GM23338 (cell line): ENCODE data around the gene ABHD14A. TPM values are rescaled to one million over a fixed set of nuclear protein-coding genes. Genes with fewer than 3 reads are reported as not detected.

Experiments used
- ATAC-seq: fragments of 200-7000 bp; cut with Tn5 transposase; 3 replicates; pipeline ENCODE4 v1.9.1; 2020
- DNase-seq: peaks from one replicate; pipeline ENCODE4 v3.0.0-alpha.2; 2015; ENCODE audit warnings: low spot score
- H2AFZ ChIP-seq: fragments of 200-600 bp; sonication (generic); 2 replicates; pipeline ENCODE4 v1.8.0; 2016; ENCODE audit warnings: antibody characterized with exemption, mild to moderate bottlenecking, moderate library complexity
- H3F3A ChIP-seq: fragments of 200-600 bp; sonication (generic); replicated peaks from 2 replicates; pipeline ENCODE4 v1.8.0; 2017; ENCODE audit warnings: antibody characterized with exemption, mixed run types, low read depth
- H3K27ac ChIP-seq: fragments of 200-600 bp; sonication (generic); 2 replicates; pipeline ENCODE4 v1.6.1; 2016; ENCODE audit warnings: low read depth
- H3K27me3 ChIP-seq: fragments of 200-600 bp; sonication (generic); 2 replicates; pipeline ENCODE4 v1.8.0; 2016; ENCODE audit warnings: mild to moderate bottlenecking, mixed run types, moderate library complexity; ENCODE audit not compliant: insufficient read depth
- H3K36me3 ChIP-seq: fragments of 200-600 bp; sonication (generic); 2 replicates; pipeline ENCODE4 v1.8.0; 2016; ENCODE audit warnings: mild to moderate bottlenecking; ENCODE audit not compliant: insufficient read depth
- H3K4me1 ChIP-seq: fragments of 200-600 bp; sonication (generic); 2 replicates; pipeline ENCODE4 v1.8.0; 2016; ENCODE audit warnings: mild to moderate bottlenecking, moderate library complexity; ENCODE audit not compliant: insufficient read depth
- H3K4me2 ChIP-seq: fragments of 200-600 bp; sonication (generic); 2 replicates; pipeline ENCODE4 v1.7.1; 2017; ENCODE audit warnings: mixed run types
- H3K4me3 ChIP-seq: fragments of 200-600 bp; sonication (generic); 2 replicates; pipeline ENCODE4 v1.6.1; 2016; ENCODE audit warnings: mixed run types
- H3K79me2 ChIP-seq: fragments of 200-600 bp; sonication (generic); replicated peaks from 2 replicates; pipeline ENCODE4 v1.8.0; 2017; ENCODE audit warnings: mild to moderate bottlenecking; ENCODE audit not compliant: insufficient read depth
- H3K9me2 ChIP-seq: fragments of 200-600 bp; sonication (generic); 2 replicates; pipeline ENCODE4 v1.8.0; 2017; ENCODE audit not compliant: insufficient read depth
- H4K20me1 ChIP-seq: fragments of 200-600 bp; sonication (generic); replicated peaks from 2 replicates; pipeline ENCODE4 v1.8.0; 2017; ENCODE audit warnings: mild to moderate bottlenecking; ENCODE audit not compliant: insufficient read depth
- H3K27ac Mint-ChIP-seq: 2 replicates; pipeline ENCODE4 v1.8.0; 2020; ENCODE audit warnings: inconsistent platforms, mild to moderate bottlenecking, moderate library complexity, mixed read lengths
- H3K27me3 Mint-ChIP-seq: 3 replicates; pipeline ENCODE4 v1.8.0; 2022; ENCODE audit warnings: low read depth, mild to moderate bottlenecking, moderate library complexity, mixed read lengths, inconsistent platforms; ENCODE audit not compliant: insufficient read depth, poor library complexity
- H3K36me3 Mint-ChIP-seq: 3 replicates; pipeline ENCODE4 v1.8.0; 2021; ENCODE audit warnings: low read depth, mild to moderate bottlenecking, inconsistent platforms, moderate library complexity, mixed read lengths
- H3K4me1 Mint-ChIP-seq: 3 replicates; pipeline ENCODE4 v1.8.0; 2020; ENCODE audit warnings: mild to moderate bottlenecking, inconsistent platforms, mixed read lengths
- H3K4me3 Mint-ChIP-seq: 3 replicates; pipeline ENCODE4 v1.8.0; 2021; ENCODE audit warnings: moderate library complexity, mild to moderate bottlenecking, inconsistent platforms, mixed read lengths
- H3K9me3 Mint-ChIP-seq: 3 replicates; pipeline ENCODE4 v1.8.0; 2020; ENCODE audit warnings: moderate library complexity, mild to moderate bottlenecking, inconsistent platforms, mixed read lengths
- CREB1 ChIP-seq: fragments of 250-450 bp; sonication (Bioruptor Pico); IDR thresholded peaks from 2 replicates; pipeline ENCODE4 v1.5.0; 2020; ENCODE audit warnings: low read depth, mild to moderate bottlenecking, moderate library complexity
- EZH2 ChIP-seq: fragments of 200-600 bp; sonication (generic); IDR thresholded peaks from one replicate; pipeline ENCODE4 v1.8.0; 2017; ENCODE audit warnings: antibody characterized with exemption, mild to moderate bottlenecking, low read depth; ENCODE audit not compliant: unreplicated experiment
- EZH2phosphoT487 ChIP-seq: fragments of 200-600 bp; sonication (generic); IDR thresholded peaks from one replicate; pipeline ENCODE4 v1.8.1; 2018; ENCODE audit warnings: antibody characterized with exemption; ENCODE audit not compliant: unreplicated experiment
- JUNB ChIP-seq: IDR thresholded peaks from one replicate; pipeline ENCODE4 v1.6.1; 2016; ENCODE audit warnings: antibody characterized with exemption; ENCODE audit not compliant: unreplicated experiment
- NANOG ChIP-seq: IDR thresholded peaks from 2 replicates; pipeline ENCODE4 v1.6.1; 2016; ENCODE audit warnings: antibody characterized with exemption, borderline replicate concordance
- POLR2AphosphoS5 ChIP-seq: IDR thresholded peaks from 2 replicates; pipeline ENCODE4 v1.6.1; 2016; ENCODE audit warnings: antibody characterized with exemption, low read depth
- STAT1 ChIP-seq: IDR thresholded peaks from one replicate; pipeline ENCODE4 v1.6.1; 2016; ENCODE audit warnings: antibody characterized with exemption; ENCODE audit not compliant: unreplicated experiment
- ZNF114 ChIP-seq: fragments of 250-450 bp; sonication (Bioruptor Pico); IDR thresholded peaks from 2 replicates; pipeline ENCODE4 v1.5.0; 2020; ENCODE audit warnings: mild to moderate bottlenecking, moderate library complexity
- ZNF331 ChIP-seq: fragments of 250-450 bp; sonication (Bioruptor Pico); IDR thresholded peaks from 2 replicates; pipeline ENCODE4 v1.5.0; 2020; ENCODE audit warnings: low read depth, mild to moderate bottlenecking, moderate library complexity
- polyA plus RNA-seq: library from polyadenylated mRNA; unstranded; fragments of >200 nt; fragmentation: Nextera tagmentation; extraction: Ambion mirVana; gene quantifications from 2 replicates; pipeline ENCODE4 v1.2.1, GENCODE V29; 2016
- total RNA-seq: library from RNA; depleted of rRNA; stranded (reverse); fragments of >200 nt; shearing (Covaris generic); gene quantifications from 2 replicates; pipeline ENCODE4 v1.2.3, GENCODE V29; 2014
- TF ChIP-seq, protein P1 (sequence below): IDR thresholded peaks from one replicate; pipeline ENCODE4 v1.6.1; 2018; ENCODE audit warnings: antibody characterized with exemption; ENCODE audit not compliant: unreplicated experiment
- TF ChIP-seq, protein P2 (sequence below), 2 experiments: fragments of 200-600 bp in 1 of 2; sonication (generic) in 1 of 2; conservative IDR thresholded peaks; 2 replicates each; pipeline versions ENCODE4 v1.5.1 to v1.6.1; 2016 to 2017; ENCODE audit warnings: antibody characterized with exemption in 2 of 2, low read depth in 2 of 2, mild to moderate bottlenecking in 2 of 2, moderate library complexity in 1 of 2
- TF ChIP-seq, protein P3 (sequence below): fragments of 250-450 bp; sonication (Bioruptor Pico); IDR thresholded peaks from 2 replicates; pipeline ENCODE4 v1.5.0; 2020; ENCODE audit warnings: mild to moderate bottlenecking, moderate library complexity

Gene ABHD14A
- total and polyA plus RNA-seq, 2 experiments from 2014 or later: 7.8 to 12.7 TPM

DNA sequence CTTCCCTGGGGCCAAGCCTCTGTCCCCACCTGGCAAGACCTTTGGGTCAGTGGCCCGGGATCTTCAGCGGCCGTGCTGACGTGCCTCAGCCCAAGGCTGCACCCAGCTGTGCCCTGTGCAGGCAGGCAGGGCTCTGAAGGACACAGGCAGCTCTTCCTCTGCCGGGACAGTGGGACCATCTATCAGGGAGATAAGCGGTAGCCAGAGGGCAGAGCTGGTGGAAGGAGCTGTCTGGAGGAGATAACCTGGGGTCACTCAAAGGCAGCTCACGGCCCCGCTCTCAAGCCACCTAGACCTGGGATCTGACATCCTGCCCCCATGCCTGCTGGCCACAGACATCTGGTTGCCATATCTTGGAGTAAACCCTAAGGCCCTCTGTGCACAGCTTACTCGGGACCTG lies 54.2 kb downstream of the ABHD14A start:
- no peak for TF ChIP-seq POLR2AphosphoS5
- no peak overlapping the region for H3K27ac Mint-ChIP-seq
- H3K9me3 Mint-ChIP-seq: no peaks in the 10 kb centered on the region
- H3K27ac ChIP-seq: no peak overlapping the region
- H2AFZ ChIP-seq: no peak overlapping the region
- H3K4me1 Mint-ChIP-seq: peaks cover 4% of the 10 kb centered on the region
- no peak for ATAC-seq
- H3K4me1 ChIP-seq: no peaks in the 10 kb centered on the region
- H3K27me3 ChIP-seq: no peaks in the 10 kb centered on the region
- H3K9me2 ChIP-seq: no peaks in the 10 kb centered on the region
- H3F3A ChIP-seq: no peaks in the 10 kb centered on the region
- no peaks in the 10 kb centered on the region for H3K36me3 Mint-ChIP-seq
- no peaks in the 10 kb centered on the region for H3K36me3 ChIP-seq
- H4K20me1 ChIP-seq: no peaks in the 10 kb centered on the region
- peaks cover 11% of the 10 kb centered on the region for H3K27me3 Mint-ChIP-seq
- no peak overlapping the region for H3K4me3 ChIP-seq
- H3K79me2 ChIP-seq: no peaks in the 10 kb centered on the region
- no peak overlapping the region for H3K4me2 ChIP-seq
- no peak overlapping the region for H3K4me3 Mint-ChIP-seq
- DNase-seq: no peak

DNA sequence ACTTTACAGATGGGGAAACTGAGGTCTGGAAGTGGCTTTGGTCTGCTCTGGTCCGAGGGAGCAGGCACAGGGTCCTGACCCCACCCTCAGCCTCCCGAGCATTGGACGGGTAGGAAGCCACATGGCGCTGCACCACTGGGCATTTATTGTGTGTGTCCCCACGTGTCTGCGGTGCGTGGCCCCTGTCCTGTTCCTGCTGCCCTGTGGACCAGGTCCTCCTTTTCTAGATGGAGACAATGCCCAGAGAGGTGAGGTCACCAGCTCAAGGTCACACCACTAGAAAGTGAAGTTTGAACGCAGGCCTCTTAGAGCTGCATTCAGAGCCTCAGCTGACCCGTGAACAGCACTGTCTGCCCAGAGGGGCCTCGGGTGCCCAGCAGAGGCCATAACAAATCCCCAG lies 54.7 kb downstream of the ABHD14A start:
- no peaks in the 10 kb centered on the region for H3F3A ChIP-seq
- H3K9me2 ChIP-seq: no peaks in the 10 kb centered on the region
- no peaks in the 10 kb centered on the region for H3K36me3 ChIP-seq
- H3K27ac ChIP-seq: no peak overlapping the region
- Mint-ChIP-seq H3K9me3 (no peaks in the 10 kb centered on the region), H3K36me3 (no peaks in the 10 kb centered on the region), H3K4me3 (no peak overlapping the region), H3K4me1 (peaks cover 4% of the 10 kb centered on the region), H3K27ac (no peak overlapping the region), H3K27me3 (peaks cover 11% of the 10 kb centered on the region)
- no peaks in the 10 kb centered on the region for H4K20me1 ChIP-seq
- H3K4me2 ChIP-seq: no peak overlapping the region
- no peak for DNase-seq
- no peak for ATAC-seq
- no peaks in the 10 kb centered on the region for H3K27me3 ChIP-seq
- H3K4me3 ChIP-seq: no peak overlapping the region
- no peak overlapping the region for H2AFZ ChIP-seq
- H3K79me2 ChIP-seq: no peaks in the 10 kb centered on the region
- H3K4me1 ChIP-seq: no peaks in the 10 kb centered on the region
- TF ChIP-seq, protein P1, sequence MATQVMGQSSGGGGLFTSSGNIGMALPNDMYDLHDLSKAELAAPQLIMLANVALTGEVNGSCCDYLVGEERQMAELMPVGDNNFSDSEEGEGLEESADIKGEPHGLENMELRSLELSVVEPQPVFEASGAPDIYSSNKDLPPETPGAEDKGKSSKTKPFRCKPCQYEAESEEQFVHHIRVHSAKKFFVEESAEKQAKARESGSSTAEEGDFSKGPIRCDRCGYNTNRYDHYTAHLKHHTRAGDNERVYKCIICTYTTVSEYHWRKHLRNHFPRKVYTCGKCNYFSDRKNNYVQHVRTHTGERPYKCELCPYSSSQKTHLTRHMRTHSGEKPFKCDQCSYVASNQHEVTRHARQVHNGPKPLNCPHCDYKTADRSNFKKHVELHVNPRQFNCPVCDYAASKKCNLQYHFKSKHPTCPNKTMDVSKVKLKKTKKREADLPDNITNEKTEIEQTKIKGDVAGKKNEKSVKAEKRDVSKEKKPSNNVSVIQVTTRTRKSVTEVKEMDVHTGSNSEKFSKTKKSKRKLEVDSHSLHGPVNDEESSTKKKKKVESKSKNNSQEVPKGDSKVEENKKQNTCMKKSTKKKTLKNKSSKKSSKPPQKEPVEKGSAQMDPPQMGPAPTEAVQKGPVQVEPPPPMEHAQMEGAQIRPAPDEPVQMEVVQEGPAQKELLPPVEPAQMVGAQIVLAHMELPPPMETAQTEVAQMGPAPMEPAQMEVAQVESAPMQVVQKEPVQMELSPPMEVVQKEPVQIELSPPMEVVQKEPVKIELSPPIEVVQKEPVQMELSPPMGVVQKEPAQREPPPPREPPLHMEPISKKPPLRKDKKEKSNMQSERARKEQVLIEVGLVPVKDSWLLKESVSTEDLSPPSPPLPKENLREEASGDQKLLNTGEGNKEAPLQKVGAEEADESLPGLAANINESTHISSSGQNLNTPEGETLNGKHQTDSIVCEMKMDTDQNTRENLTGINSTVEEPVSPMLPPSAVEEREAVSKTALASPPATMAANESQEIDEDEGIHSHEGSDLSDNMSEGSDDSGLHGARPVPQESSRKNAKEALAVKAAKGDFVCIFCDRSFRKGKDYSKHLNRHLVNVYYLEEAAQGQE: no peak
- TF ChIP-seq JUNB (no peak), STAT1 (no peak), ZNF114 (no peak), EZH2 (no peak), CREB1 (no peak), ZNF331 (CRISPR knock-in tag) (no peak), NANOG (no peak), EZH2phosphoT487 (no peak), POLR2AphosphoS5 (no peak)
- TF ChIP-seq, protein P2, sequence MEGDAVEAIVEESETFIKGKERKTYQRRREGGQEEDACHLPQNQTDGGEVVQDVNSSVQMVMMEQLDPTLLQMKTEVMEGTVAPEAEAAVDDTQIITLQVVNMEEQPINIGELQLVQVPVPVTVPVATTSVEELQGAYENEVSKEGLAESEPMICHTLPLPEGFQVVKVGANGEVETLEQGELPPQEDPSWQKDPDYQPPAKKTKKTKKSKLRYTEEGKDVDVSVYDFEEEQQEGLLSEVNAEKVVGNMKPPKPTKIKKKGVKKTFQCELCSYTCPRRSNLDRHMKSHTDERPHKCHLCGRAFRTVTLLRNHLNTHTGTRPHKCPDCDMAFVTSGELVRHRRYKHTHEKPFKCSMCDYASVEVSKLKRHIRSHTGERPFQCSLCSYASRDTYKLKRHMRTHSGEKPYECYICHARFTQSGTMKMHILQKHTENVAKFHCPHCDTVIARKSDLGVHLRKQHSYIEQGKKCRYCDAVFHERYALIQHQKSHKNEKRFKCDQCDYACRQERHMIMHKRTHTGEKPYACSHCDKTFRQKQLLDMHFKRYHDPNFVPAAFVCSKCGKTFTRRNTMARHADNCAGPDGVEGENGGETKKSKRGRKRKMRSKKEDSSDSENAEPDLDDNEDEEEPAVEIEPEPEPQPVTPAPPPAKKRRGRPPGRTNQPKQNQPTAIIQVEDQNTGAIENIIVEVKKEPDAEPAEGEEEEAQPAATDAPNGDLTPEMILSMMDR (conservative IDR thresholded peaks at IDR 0.05; ENCODE audit: low read depth in 2 of 2): no peak
- TF ChIP-seq, protein P3, sequence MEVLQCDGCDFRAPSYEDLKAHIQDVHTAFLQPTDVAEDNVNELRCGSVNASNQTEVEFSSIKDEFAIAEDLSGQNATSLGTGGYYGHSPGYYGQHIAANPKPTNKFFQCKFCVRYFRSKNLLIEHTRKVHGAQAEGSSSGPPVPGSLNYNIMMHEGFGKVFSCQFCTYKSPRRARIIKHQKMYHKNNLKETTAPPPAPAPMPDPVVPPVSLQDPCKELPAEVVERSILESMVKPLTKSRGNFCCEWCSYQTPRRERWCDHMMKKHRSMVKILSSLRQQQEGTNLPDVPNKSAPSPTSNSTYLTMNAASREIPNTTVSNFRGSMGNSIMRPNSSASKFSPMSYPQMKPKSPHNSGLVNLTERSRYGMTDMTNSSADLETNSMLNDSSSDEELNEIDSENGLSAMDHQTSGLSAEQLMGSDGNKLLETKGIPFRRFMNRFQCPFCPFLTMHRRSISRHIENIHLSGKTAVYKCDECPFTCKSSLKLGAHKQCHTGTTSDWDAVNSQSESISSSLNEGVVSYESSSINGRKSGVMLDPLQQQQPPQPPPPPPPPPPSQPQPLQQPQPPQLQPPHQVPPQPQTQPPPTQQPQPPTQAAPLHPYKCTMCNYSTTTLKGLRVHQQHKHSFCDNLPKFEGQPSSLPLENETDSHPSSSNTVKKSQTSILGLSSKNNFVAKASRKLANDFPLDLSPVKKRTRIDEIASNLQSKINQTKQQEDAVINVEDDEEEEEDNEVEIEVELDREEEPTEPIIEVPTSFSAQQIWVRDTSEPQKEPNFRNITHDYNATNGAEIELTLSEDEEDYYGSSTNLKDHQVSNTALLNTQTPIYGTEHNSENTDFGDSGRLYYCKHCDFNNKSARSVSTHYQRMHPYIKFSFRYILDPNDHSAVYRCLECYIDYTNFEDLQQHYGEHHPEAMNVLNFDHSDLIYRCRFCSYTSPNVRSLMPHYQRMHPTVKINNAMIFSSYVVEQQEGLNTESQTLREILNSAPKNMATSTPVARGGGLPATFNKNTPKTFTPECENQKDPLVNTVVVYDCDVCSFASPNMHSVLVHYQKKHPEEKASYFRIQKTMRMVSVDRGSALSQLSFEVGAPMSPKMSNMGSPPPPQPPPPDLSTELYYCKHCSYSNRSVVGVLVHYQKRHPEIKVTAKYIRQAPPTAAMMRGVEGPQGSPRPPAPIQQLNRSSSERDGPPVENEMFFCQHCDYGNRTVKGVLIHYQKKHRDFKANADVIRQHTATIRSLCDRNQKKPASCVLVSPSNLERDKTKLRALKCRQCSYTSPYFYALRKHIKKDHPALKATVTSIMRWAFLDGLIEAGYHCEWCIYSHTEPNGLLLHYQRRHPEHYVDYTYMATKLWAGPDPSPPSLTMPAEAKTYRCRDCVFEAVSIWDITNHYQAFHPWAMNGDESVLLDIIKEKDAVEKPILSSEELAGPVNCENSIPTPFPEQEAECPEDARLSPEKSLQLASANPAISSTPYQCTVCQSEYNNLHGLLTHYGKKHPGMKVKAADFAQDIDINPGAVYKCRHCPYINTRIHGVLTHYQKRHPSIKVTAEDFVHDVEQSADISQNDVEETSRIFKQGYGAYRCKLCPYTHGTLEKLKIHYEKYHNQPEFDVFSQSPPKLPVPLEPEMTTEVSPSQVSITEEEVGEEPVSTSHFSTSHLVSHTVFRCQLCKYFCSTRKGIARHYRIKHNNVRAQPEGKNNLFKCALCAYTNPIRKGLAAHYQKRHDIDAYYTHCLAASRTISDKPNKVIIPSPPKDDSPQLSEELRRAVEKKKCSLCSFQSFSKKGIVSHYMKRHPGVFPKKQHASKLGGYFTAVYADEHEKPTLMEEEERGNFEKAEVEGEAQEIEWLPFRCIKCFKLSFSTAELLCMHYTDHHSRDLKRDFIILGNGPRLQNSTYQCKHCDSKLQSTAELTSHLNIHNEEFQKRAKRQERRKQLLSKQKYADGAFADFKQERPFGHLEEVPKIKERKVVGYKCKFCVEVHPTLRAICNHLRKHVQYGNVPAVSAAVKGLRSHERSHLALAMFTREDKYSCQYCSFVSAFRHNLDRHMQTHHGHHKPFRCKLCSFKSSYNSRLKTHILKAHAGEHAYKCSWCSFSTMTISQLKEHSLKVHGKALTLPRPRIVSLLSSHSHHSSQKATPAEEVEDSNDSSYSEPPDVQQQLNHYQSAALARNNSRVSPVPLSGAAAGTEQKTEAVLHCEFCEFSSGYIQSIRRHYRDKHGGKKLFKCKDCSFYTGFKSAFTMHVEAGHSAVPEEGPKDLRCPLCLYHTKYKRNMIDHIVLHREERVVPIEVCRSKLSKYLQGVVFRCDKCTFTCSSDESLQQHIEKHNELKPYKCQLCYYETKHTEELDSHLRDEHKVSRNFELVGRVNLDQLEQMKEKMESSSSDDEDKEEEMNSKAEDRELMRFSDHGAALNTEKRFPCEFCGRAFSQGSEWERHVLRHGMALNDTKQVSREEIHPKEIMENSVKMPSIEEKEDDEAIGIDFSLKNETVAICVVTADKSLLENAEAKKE (CRISPR knock-in tag): no peak
